H9 (cell line): Measurements from ENCODE around the gene SF3A1. TPM values are rescaled to one million over a fixed set of nuclear protein-coding genes. Genes with fewer than 3 reads are reported as not detected.
A peak's percentile ranks its signal among the peaks of the same experiment; 100 is the strongest.

ENCODE experiments used
- DNase-seq: peaks from one replicate; pipeline ENCODE4 v3.0.0-alpha.2; 2017
- H2AFZ ChIP-seq: one replicate; pipeline ENCODE4 v1.6.1; 2013; ENCODE audit warnings: mild to moderate bottlenecking, low read length, control low read depth, moderate library complexity
- H2AK5ac ChIP-seq: 2 replicates; pipeline ENCODE4 v1.6.1; 2013; ENCODE audit warnings: low read length, control low read depth, mixed read lengths; ENCODE audit not compliant: insufficient read length
- H2BK120ac ChIP-seq: one replicate; pipeline ENCODE4 v1.6.1; 2013; ENCODE audit warnings: low read depth, mild to moderate bottlenecking, low read length, control low read depth, inconsistent platforms; ENCODE audit not compliant: poor library complexity, severe bottlenecking
- H2BK12ac ChIP-seq: 2 replicates; pipeline ENCODE4 v1.6.1; 2013; ENCODE audit warnings: low read length, control low read depth, mixed read lengths, low read depth; ENCODE audit not compliant: insufficient read length
- H2BK15ac ChIP-seq: 2 replicates; pipeline ENCODE4 v1.6.1; 2013; ENCODE audit warnings: low read depth, low read length, control low read depth
- H2BK20ac ChIP-seq: one replicate; pipeline ENCODE4 v1.6.1; 2013; ENCODE audit warnings: low read depth, mild to moderate bottlenecking, low read length, control low read depth, inconsistent platforms; ENCODE audit not compliant: poor library complexity, severe bottlenecking
- H2BK5ac ChIP-seq: 2 replicates; pipeline ENCODE4 v1.6.1; 2013; ENCODE audit warnings: low read length, control low read depth, mixed read lengths; ENCODE audit not compliant: insufficient read length
- H3K14ac ChIP-seq: 2 replicates; pipeline ENCODE4 v1.6.1; 2013; ENCODE audit warnings: low read length, control low read depth; ENCODE audit not compliant: insufficient read depth
- H3K18ac ChIP-seq: 2 replicates; pipeline ENCODE4 v1.6.1; 2013; ENCODE audit warnings: low read depth, mild to moderate bottlenecking, mixed read lengths, low read length, control low read depth; ENCODE audit not compliant: insufficient read length
- H3K23ac ChIP-seq: 2 replicates; pipeline ENCODE4 v1.6.1; 2013; ENCODE audit warnings: low read length, control low read depth, mixed read lengths, low read depth; ENCODE audit not compliant: insufficient read length
- H3K23me2 ChIP-seq: 2 replicates; pipeline ENCODE4 v1.6.1; 2013; ENCODE audit warnings: low read depth, mild to moderate bottlenecking, mixed read lengths, low read length, control low read depth; ENCODE audit not compliant: insufficient read length, poor library complexity, severe bottlenecking
- H3K27ac ChIP-seq: 2 replicates; pipeline ENCODE4 v1.5.1; 2013; ENCODE audit warnings: low read length, control low read depth, mixed read lengths, low read depth; ENCODE audit not compliant: insufficient read length
- H3K27me3 ChIP-seq: 2 replicates; pipeline ENCODE4 v1.6.1; 2013; ENCODE audit warnings: low read length, control low read depth, inconsistent platforms; ENCODE audit not compliant: insufficient read depth
- H3K4ac ChIP-seq: 2 replicates; pipeline ENCODE4 v1.6.1; 2013; ENCODE audit warnings: low read depth, mild to moderate bottlenecking, control low read depth, inconsistent platforms, low read length, moderate library complexity
- H3K4me1 ChIP-seq: 2 replicates; pipeline ENCODE4 v1.6.1; 2013; ENCODE audit warnings: low read length, control low read depth, inconsistent platforms; ENCODE audit not compliant: insufficient read depth
- H3K4me2 ChIP-seq: 2 replicates; pipeline ENCODE4 v1.6.1; 2013; ENCODE audit warnings: low read length, control low read depth, mixed read lengths; ENCODE audit not compliant: insufficient read length, insufficient read depth
- H3K56ac ChIP-seq: 2 replicates; pipeline ENCODE4 v1.6.1; 2013; ENCODE audit warnings: low read depth, mild to moderate bottlenecking, mixed read lengths, low read length, control low read depth; ENCODE audit not compliant: insufficient read length
- H3K79me1 ChIP-seq: 2 replicates; pipeline ENCODE4 v1.6.1; 2013; ENCODE audit warnings: low read depth, mild to moderate bottlenecking, moderate library complexity, low read length, control low read depth, inconsistent platforms; ENCODE audit not compliant: insufficient read depth, poor library complexity, severe bottlenecking
- H3K79me2 ChIP-seq: 2 replicates; pipeline ENCODE4 v1.6.1; 2013; ENCODE audit warnings: low read length, control low read depth, inconsistent platforms; ENCODE audit not compliant: insufficient read depth
- H3K9ac ChIP-seq: 2 replicates; pipeline ENCODE4 v1.6.1; 2013; ENCODE audit warnings: low read length, control low read depth, mixed read lengths; ENCODE audit not compliant: insufficient read length; ENCODE audit errors: extremely low read depth
- H3K9me3 ChIP-seq: one replicate; pipeline ENCODE4 v1.6.1; 2013; ENCODE audit warnings: low read depth, low read length, inconsistent platforms; ENCODE audit not compliant: control insufficient read depth
- H3T11ph ChIP-seq: one replicate; pipeline ENCODE4 v1.6.1; 2013; ENCODE audit warnings: mild to moderate bottlenecking, low read length, control low read depth, inconsistent platforms
- H4K20me1 ChIP-seq: one replicate; pipeline ENCODE4 v1.6.1; 2013; ENCODE audit not compliant: control insufficient read depth, insufficient read length, insufficient read depth
- H4K5ac ChIP-seq: 2 replicates; pipeline ENCODE4 v1.6.1; 2013; ENCODE audit warnings: low read depth, mild to moderate bottlenecking, mixed read lengths, low read length, control low read depth; ENCODE audit not compliant: insufficient read length
- H4K8ac ChIP-seq: replicated peaks from 2 replicates; pipeline ENCODE4 v1.6.1; 2013; ENCODE audit warnings: low read length, control low read depth, mixed read lengths, low read depth; ENCODE audit not compliant: insufficient read length
- H4K91ac ChIP-seq: 2 replicates; pipeline ENCODE4 v1.6.1; 2013; ENCODE audit warnings: low read depth, mild to moderate bottlenecking, moderate library complexity, mixed read lengths, low read length, control low read depth; ENCODE audit not compliant: insufficient read length
- H3K27ac Mint-ChIP-seq, 3 experiments: 2 replicates in 2 of 3; 3 replicates in 1 of 3; pipeline ENCODE4 v1.8.0; 2020 to 2021; ENCODE audit warnings: mixed read lengths in 3 of 3, mild to moderate bottlenecking in 1 of 3, moderate library complexity in 1 of 3
- H3K27me3 Mint-ChIP-seq: 2 replicates; pipeline ENCODE4 v1.8.0; 2021; ENCODE audit warnings: low read depth, mild to moderate bottlenecking, moderate library complexity, mixed read lengths
- H3K36me3 Mint-ChIP-seq, 3 experiments: 2 replicates in 2 of 3; 3 replicates in 1 of 3; pipeline ENCODE4 v1.8.0; 2020 to 2021; ENCODE audit warnings: low read depth in 3 of 3, mixed read lengths in 3 of 3; ENCODE audit not compliant: insufficient read depth in 1 of 3
- H3K4me1 Mint-ChIP-seq, 2 experiments: 2 replicates each; pipeline ENCODE4 v1.8.0; 2020; ENCODE audit warnings: mixed read lengths in 2 of 2
- H3K4me3 Mint-ChIP-seq, 2 experiments: 2 replicates in 1 of 2; 3 replicates in 1 of 2; pipeline ENCODE4 v1.8.0; 2020 to 2021; ENCODE audit warnings: mild to moderate bottlenecking in 2 of 2, mixed read lengths in 2 of 2, moderate library complexity in 1 of 2
- H3K9me3 Mint-ChIP-seq, 2 experiments: 2 replicates in 1 of 2; 3 replicates in 1 of 2; pipeline ENCODE4 v1.8.0; 2020; ENCODE audit warnings: mild to moderate bottlenecking in 2 of 2, mixed read lengths in 2 of 2, moderate library complexity in 1 of 2
- CTCF ChIP-seq: fragments of 200-600 bp; sonication (generic); conservative IDR thresholded peaks from 3 replicates; pipeline ENCODE4 v1.8.0; 2021; ENCODE audit warnings: antibody characterized with exemption, mild to moderate bottlenecking
- WGBS: extraction: QIAGEN DNeasy Blood & Tissue Kit; methylation state at CpG from one replicate; pipeline ENCODE4 v1.1.7; 2013; ENCODE audit warnings: missing lambda C conversion rate, low lambda C conversion rate, mixed read lengths; ENCODE audit not compliant: insufficient read length; ENCODE audit errors: extremely low coverage; 5-methylcytosine and 5-hydroxymethylcytosine counted together
- total RNA-seq: library from RNA; stranded (reverse); gene quantifications from 2 replicates; pipeline ENCODE4 v1.2.1, GENCODE V29; 2021

Gene SF3A1
- total RNA-seq, 1 experiment from 2014 or later: 225 TPM

- Histone ChIP-seq H4K20me1 (no peaks in the 10 kb centered on the region), H4K8ac (no peak overlapping the region), H3K9me3 (no peaks in the 10 kb centered on the region), H3T11ph (no peak overlapping the region), H2AFZ (no peak overlapping the region), H2BK120ac (no peak overlapping the region), H2BK15ac (no peak overlapping the region), H3K23me2 (no peaks in the 10 kb centered on the region), H3K14ac (no peak overlapping the region), H2AK5ac (no peak overlapping the region), H3K27me3 (no peaks in the 10 kb centered on the region), H3K23ac (no peak overlapping the region), H3K18ac (no peak overlapping the region), H3K4me2 (no peak overlapping the region), H3K4ac (no peak overlapping the region), H3K4me1 (no peaks in the 10 kb centered on the region), H2BK5ac (no peak overlapping the region), H3K79me2 (no peaks in the 10 kb centered on the region), H3K79me1 (no peaks in the 10 kb centered on the region), H3K9ac (no peak overlapping the region), H4K5ac (no peak overlapping the region), H3K27ac (no peak overlapping the region), H4K91ac (no peak overlapping the region), H3K56ac (no peak overlapping the region), H2BK20ac (no peak overlapping the region), H2BK12ac (no peak overlapping the region)
- TF ChIP-seq CTCF: no peak
- no peak for DNase-seq
- Mint-ChIP-seq H3K9me3 (peaks cover 0 to 1% of the 10 kb centered on the region in 2 experiments; a peak in 1 of 5 replicates), H3K4me1 (peaks cover 4 to 8% of the 10 kb centered on the region in 2 experiments; a peak in 2 of 4 replicates), H3K27ac (peak overlapping the region in 1 of 3 experiments; percentile 89; a peak in 2 of 7 replicates), H3K4me3 (no peak overlapping the region), H3K27me3 (no peaks in the 10 kb centered on the region), H3K36me3 (peaks cover 0 to 6% (median under 1%) of the 10 kb centered on the region in 3 experiments; a peak in 2 of 7 replicates)
- no CpG with 5 or more reads among the region's 13 CpGs for WGBS
Measured at GRCh38 chr22:30299322-30299721, 57.4 kb downstream of the SF3A1 start.
